GM13976 (cell line): ENCODE results near the gene BPI.
"Not testable (repeated sequence)": the region's sequence is repeated elsewhere in the genome, so short reads cannot be mapped to it uniquely, and the experiment has no call there.

Source experiments
- DNase-seq: peaks from one replicate; pipeline ENCODE4 v3.0.0; 2012; ENCODE audit warnings: low spot score
- CTCF ChIP-seq: IDR thresholded peaks from 2 replicates; pipeline ENCODE4 v1.5.1; 2012; ENCODE audit warnings: borderline replicate concordance, mild to moderate bottlenecking; ENCODE audit not compliant: insufficient read depth; ENCODE audit errors: extremely low read depth, missing control alignments, control extremely low read depth
- in situ Hi-C: fragments of 300-500 bp; cut with MboI; formaldehyde crosslinking; loops from one replicate; pipeline ENCODE4 v1.12.0; 2022; ENCODE audit warnings: low sequenced_read_pairs, mixed read lengths, inconsistent platforms; ENCODE audit not compliant: unreplicated experiment

BPI gene

GRCh38 chr20:38307371-38308046, 3.6 kb downstream of the BPI start:
- no peak for TF ChIP-seq CTCF
- in situ Hi-C loops: no loop called here

GRCh38 chr20:38308047-38308438, 4.1 kb downstream of the BPI start:
- TF ChIP-seq CTCF: no peak
- in situ Hi-C loops: no loop called here

More at GRCh38 chr20:38307371-38308046, 3.6 kb downstream of the BPI start:
- no peak for DNase-seq

GRCh38 chr20:38308447-38308846, 4.5 kb downstream of the BPI start:
- in situ Hi-C loops: no loop called here
- no peak for TF ChIP-seq CTCF
- DNase-seq: no peak

More at GRCh38 chr20:38308047-38308438, 4.1 kb downstream of the BPI start:
- DNase-seq: no peak

GRCh38 chr20:38311091-38311490, 7.1 kb downstream of the BPI start:
- no peak for DNase-seq
- no peak for TF ChIP-seq CTCF
- in situ Hi-C loops: no loop called here

- in situ Hi-C loops: no loop called here
- DNase-seq: no peak
- no peak for TF ChIP-seq CTCF
Observed at GRCh38 chr20:38311491-38311890, 7.5 kb downstream of the BPI start.

- no peak for DNase-seq
- no peak for TF ChIP-seq CTCF
- in situ Hi-C loops: no loop called here
Observed at GRCh38 chr20:38313676-38314075, 9.7 kb downstream of the BPI start.

- DNase-seq, in situ Hi-C loops: not testable (repeated sequence)
Observed at GRCh38 chr20:38314350-38314749, 10.4 kb downstream of the BPI start.
